Posterior vena cava (tissue), 2 donors: ENCODE measurements around the gene PTPN4. TPM values are rescaled to one million over a fixed set of nuclear protein-coding genes. Genes with fewer than 3 reads are reported as not detected.

Experiments used
- DNase-seq: peaks from one replicate; pipeline ENCODE4 v3.0.0-alpha.2; 2020; ENCODE audit warnings: low spot score
- intact Hi-C, 2 donors: fragments of 100-400 bp; cut with DNase I; formaldehyde crosslinking; loops; one replicate each; pipeline versions ENCODE4 v1.14.1 to v1.14.2; 2022 to 2023
- total RNA-seq, 2 donors: library from RNA; stranded (reverse); fragmentation: NEBNext Ultra II Directional; extraction: Animal tissue kit (Norgen Biotek cat#: 25700); gene quantifications; one replicate each; pipeline ENCODE4 v1.2.1, GENCODE V29; 2021
- donor health status: DM: yes; HTN: yes; CAD: no.
- donor health status: DM: yes; HTN: yes; CAD: no.

PTPN4 gene
- total RNA-seq, 2 donors from 2014 or later, result 23.8 to 25.4 TPM

- no peak for DNase-seq
- intact Hi-C loops, result no loop called here
Measured at GRCh38 chr2:119879502-119879901, 119.8 kb downstream of the PTPN4 start.

GRCh38 chr2:119888680-119889079 is 129.0 kb downstream of the PTPN4 start:
- intact Hi-C loops, result no loop called here
- no peak for DNase-seq

GRCh38 chr2:119897736-119898395 is 138.1 kb downstream of the PTPN4 start:
- intact Hi-C loops, result no loop called here
- no peak for DNase-seq

- no peak for DNase-seq
- intact Hi-C loops, result no loop called here
Measured at GRCh38 chr2:119901013-119901412, 141.3 kb downstream of the PTPN4 start.

GRCh38 chr2:119910566-119910965 is 150.8 kb downstream of the PTPN4 start:
- intact Hi-C loops, result no loop called here
- no peak for DNase-seq

- intact Hi-C loops, result no loop called here
- DNase-seq, result no peak
Measured at GRCh38 chr2:119914266-119914665, 154.5 kb downstream of the PTPN4 start.

- intact Hi-C loops, result no loop called here
- DNase-seq, result no peak
Measured at GRCh38 chr2:119921825-119922224, 162.1 kb downstream of the PTPN4 start.

GRCh38 chr2:119922699-119923098 is 163.0 kb downstream of the PTPN4 start:
- intact Hi-C loops, result no loop called here
- DNase-seq, result no peak

- intact Hi-C loops, result no loop called here
- no peak for DNase-seq
Measured at GRCh38 chr2:119929537-119929936, 169.8 kb downstream of the PTPN4 start.

- DNase-seq, result no peak
- intact Hi-C loops, result no loop called here
Measured at GRCh38 chr2:119932809-119933208, 173.1 kb downstream of the PTPN4 start.

- intact Hi-C loops, result no loop called here
- DNase-seq, result no peak
Measured at GRCh38 chr2:119934319-119934718, 174.6 kb downstream of the PTPN4 start.

GRCh38 chr2:119937680-119938079 is 178.0 kb downstream of the PTPN4 start:
- no peak for DNase-seq
- intact Hi-C loops, result no loop called here

GRCh38 chr2:119939915-119940314 is 180.2 kb downstream of the PTPN4 start:
- intact Hi-C loops, result no loop called here
- DNase-seq, result no peak

GRCh38 chr2:119940856-119941255 is 181.1 kb downstream of the PTPN4 start:
- DNase-seq, result no peak

GRCh38 chr2:119941388-119941787 is 181.7 kb downstream of the PTPN4 start:
- intact Hi-C loops, result no loop called here
- DNase-seq, result no peak

More at GRCh38 chr2:119940856-119941255, 181.1 kb downstream of the PTPN4 start:
- intact Hi-C loops, result no loop called here

- intact Hi-C loops, result no loop called here
- no peak for DNase-seq
Measured at GRCh38 chr2:119941981-119942513, 182.3 kb downstream of the PTPN4 start.

- intact Hi-C loops, result no loop called here
- no peak for DNase-seq
Measured at GRCh38 chr2:119943058-119943457, 183.3 kb downstream of the PTPN4 start.

- intact Hi-C loops, result no loop called here
- no peak for DNase-seq
Measured at GRCh38 chr2:119947535-119947934, 187.8 kb downstream of the PTPN4 start.

- intact Hi-C loops, result no loop called here
- no peak for DNase-seq
Measured at GRCh38 chr2:119950966-119951365, 191.2 kb downstream of the PTPN4 start.

- intact Hi-C loops, result no loop called here
- DNase-seq, result no peak
Measured at GRCh38 chr2:119958670-119959268, 199.0 kb downstream of the PTPN4 start.

GRCh38 chr2:119960821-119961220 is 201.1 kb downstream of the PTPN4 start:
- DNase-seq, result no peak
- intact Hi-C loops, result no loop called here
